Breast epithelium (tissue), 3 donors: Measurements from ENCODE around the gene RFLNA.
A peak's percentile ranks its signal among the peaks of the same experiment; 100 is the strongest.

ENCODE experiments used
- CTCF ChIP-seq, 3 donors: fragments of 450-650 bp; IDR thresholded peaks; one replicate each; pipeline ENCODE4 v1.5.1; 2016 to 2017; ENCODE audit warnings: antibody characterized with exemption in 3 of 3, mild to moderate bottlenecking in 3 of 3, moderate library complexity in 3 of 3
- POLR2AphosphoS5 ChIP-seq, 3 donors: sonication (generic); formaldehyde crosslinking; IDR thresholded peaks; one replicate each; pipeline ENCODE4 v1.6.1; 2017; ENCODE audit warnings: antibody characterized with exemption in 3 of 3

- TF ChIP-seq POLR2AphosphoS5 (IDR thresholded peaks at IDR 0.05) (peak; percentile 66 to 93 (median 74)), CTCF (IDR thresholded peaks at IDR 0.05) (no peak)
These were observed 65.0 kb downstream of the RFLNA start for GRCh38 chr12:124359671-124360581.
